A549 treated with GW870086 at 1 μM for 4 hours (cell line): ENCODE measurements around the gene LCP1. TPM values are rescaled to one million over a fixed set of nuclear protein-coding genes. Genes with fewer than 3 reads are reported as not detected.

ENCODE experiments used
- total RNA-seq: library from RNA; stranded (reverse); fragments of 200-300 nt; extraction: Qiagen RNA extraction; gene quantifications from 5 replicates; pipeline ENCODE4 v1.2.3, GENCODE V29; 2022; ENCODE audit warnings: low read depth

LCP1 gene
- 0.16 to 0.26 TPM (median 0.21 TPM) in 5 replicates for total RNA-seq

GRCh38 chr13:46181840-46182490 lies at the start of gene LCP1:
LCP1 (minus strand) TSS chr13:46182177; CDS start chr13:46159662, 22,515 bp downstream.

GRCh38 chr13:46211483-46212351 lies 29.7 kb upstream of the LCP1 start, which contains the start of gene LRRC63:
LRRC63 (plus strand) TSS chr13:46211928; CDS start chr13:46213035, 1,107 bp downstream.

DNA sequence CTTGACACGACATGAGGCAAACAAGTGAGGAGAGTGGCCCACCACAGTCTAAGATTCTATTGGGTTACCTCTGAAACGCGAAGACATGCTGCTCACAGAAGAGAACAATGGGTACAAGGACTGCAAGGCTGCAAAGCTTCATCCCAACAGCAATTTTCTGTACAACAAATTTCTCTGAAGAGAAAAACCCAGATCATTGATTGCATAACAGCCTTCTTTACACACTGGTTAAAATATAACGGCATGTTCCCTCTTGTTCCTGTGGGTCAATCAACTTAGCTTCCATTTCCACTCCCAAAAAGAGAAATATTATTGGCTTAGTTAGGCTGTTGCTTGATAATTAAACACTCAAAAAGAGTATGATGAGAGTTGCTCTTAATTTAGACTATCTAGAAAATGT lies 77.1 kb downstream of the LCP1 start, which contains the start of gene CPB2:
Gene CPB2 (minus strand): TSS at position 166 of the 400 bp plus-strand sequence. CDS start 24 bp downstream, at position 142.

Other genes with a start within 250 kb of the LCP1 start
- gene ZC3H13, start 129.4 kb downstream of the LCP1 start, total RNA-seq, result 12.2 to 16.5 TPM (median 14.5 TPM) in 5 replicates
- gene CPB2, start 77.1 kb downstream of the LCP1 start, total RNA-seq, result not detected in 5 replicates
- gene LRRC63, start 29.8 kb upstream of the LCP1 start, total RNA-seq, result not detected in 5 replicates
- 0.07 to 0.31 TPM (median 0.28 TPM) in 5 replicates for gene RUBCNL, start 205.1 kb upstream of the LCP1 start, total RNA-seq